Measurements from ENCODE around the gene DACH1.
"Not testable (repeated sequence)": the region's sequence is repeated elsewhere in the genome, so short reads cannot be mapped to it uniquely, and the experiment has no call there.

The DACH1 gene

DNA sequence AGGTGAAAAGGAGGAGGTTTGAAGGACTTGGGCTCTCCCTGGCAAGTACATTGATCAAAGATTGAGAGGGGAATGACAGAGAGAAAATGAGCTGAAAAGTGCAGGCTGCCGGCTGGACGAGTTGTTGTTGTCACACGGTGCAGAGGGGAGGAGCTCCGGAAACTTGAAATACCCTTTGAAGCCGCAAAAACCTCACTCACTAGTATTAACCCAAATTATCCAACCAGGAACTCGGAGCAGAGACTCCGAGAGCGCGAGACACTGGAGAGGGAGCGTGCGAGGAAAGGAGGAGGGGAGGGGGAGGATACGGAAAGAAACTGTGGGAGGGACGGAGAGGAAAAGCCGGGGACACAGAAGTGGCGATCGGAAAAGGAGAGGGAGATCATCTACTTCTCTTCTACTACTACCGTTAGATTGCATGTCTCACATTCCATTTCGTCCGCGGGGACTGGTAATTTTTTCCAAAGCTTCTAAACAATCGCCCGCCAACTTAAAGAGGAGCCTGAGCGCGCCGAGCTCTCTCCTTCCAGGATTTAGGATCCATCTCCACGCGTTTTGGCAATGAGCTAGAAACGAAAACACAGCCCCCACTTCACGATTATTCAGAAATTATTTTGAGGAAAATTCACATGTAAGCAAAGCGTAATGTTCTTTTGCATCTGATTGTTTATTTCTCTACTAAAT is at the start of gene DACH1:
TSS of gene DACH1 (minus strand) at position 74 of the 684 bp plus-strand sequence.
- in situ Hi-C loops (cut with MboI; ENCODE audit: low sequenced_read_pairs): no loop called here

DNA sequence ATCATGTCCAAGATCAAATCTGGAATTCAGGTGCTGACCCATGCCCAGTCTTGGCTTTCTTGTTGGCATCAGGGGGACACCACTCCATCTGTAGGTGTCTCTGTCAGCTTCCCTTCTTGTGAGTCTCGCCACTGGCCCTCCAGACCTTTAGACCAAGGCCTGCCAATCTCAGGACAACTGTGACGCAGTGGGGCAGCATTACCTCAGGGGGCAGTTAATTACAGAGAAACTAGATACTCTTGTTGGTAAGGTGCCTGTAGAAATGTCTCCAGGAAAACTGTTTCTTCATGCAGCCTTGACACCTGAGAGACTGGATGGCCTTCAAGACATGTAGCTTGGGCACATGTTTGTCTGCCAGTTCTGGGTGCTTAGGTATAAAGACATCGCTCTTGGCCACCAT is 46.7 kb upstream of the DACH1 start:
- in situ Hi-C loops (cut with MboI; ENCODE audit: low sequenced_read_pairs): no loop called here

DNA sequence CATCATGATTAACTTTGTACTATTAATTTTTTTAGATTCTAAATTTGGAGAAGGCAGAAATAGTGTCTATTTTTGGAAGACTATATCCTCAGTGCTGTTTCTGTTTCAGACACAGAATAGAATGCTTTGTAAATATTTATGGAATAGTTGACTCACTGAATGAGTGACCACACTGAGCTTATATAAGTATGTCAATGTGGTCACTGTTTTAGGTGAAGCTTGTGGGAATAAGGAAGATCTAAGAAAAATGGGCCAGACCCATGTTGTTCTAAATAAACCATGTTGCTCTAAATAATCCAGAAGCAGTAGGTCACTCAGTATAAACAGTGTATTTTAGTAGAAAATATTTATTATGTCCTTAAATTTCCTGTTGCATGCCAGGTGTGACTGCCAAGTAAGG is 45.5 kb upstream of the DACH1 start:
- in situ Hi-C loops (cut with MboI; ENCODE audit: low sequenced_read_pairs): no loop called here

DNA sequence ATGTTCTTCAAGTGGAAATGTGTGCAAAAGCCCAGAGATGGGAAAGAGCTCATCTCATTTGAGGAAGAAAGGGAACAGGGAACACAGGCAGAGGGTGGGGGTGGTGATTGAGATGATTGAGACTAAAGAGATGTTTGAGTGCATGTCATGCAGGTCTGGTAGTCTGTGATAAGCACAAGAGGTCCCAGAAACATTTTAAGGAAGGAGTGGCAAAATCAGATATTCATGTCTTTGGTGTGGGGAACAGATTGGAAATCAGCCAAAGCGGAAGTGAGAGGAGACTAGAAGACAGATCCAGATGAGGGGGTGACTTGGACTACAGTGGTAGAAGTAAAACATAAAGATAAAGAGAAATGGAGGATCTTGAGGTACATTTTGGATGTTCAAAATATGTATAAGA is 39.4 kb upstream of the DACH1 start:
- in situ Hi-C loops (cut with MboI; ENCODE audit: low sequenced_read_pairs): no loop called here

DNA sequence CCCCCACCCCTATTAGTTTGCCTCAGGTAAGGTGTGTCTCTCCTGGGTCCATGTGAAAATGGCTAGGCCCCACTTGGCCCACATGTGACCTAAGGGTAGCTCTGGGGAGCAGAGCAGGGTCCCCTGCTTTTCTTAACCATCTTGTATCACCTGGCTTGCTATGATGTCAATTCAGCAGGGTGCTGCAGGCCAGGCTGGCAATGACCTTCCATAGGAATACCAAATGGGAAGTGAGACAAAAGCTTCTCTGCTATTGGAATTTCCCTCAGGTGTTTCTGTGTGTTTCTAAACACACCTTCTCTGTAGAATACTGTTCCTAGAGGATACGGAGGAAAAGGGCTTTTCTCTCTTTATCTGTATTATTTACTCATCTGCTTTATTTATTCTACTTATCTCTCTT is 35.7 kb upstream of the DACH1 start:
- in situ Hi-C loops (cut with MboI; ENCODE audit: low sequenced_read_pairs): no loop called here

DNA sequence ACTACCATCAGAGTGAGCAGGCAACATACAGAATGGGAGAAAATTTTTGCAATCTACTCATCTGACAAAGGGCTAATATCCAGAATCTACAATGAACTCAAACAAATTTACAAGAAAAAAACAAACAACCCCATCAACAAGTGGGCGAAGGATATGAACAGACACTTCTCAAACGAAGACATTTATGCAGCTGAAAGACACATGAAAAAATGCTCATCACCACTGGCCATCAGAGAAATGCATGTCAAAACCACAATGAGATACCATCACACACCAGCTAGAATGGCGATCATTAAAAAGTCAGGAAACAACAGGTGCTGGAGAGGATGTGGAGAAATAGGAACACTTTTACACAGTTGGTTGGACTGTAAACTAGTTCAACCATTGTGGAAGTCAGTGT is 26.5 kb upstream of the DACH1 start:
- in situ Hi-C loops (cut with MboI; ENCODE audit: low sequenced_read_pairs): not testable (repeated sequence)

DNA sequence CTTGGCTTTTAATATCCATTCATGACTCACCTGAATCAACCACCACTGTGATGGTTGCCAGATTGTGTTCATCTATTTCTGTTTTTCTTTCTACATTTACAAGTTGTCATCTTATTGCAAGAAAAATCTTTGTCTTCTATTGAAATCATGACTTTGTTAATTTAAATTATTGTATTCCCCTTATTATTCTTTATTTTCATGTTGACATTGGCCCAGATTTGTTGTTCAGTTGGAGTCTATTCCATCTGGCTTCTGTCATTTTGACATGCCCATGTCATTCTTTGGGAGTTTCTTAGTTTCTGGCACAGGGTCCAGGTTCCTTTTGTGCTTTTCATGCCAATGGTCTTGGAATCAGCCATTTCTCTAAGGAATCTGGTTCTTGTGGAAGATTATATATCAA is 19.9 kb upstream of the DACH1 start:
- in situ Hi-C loops (cut with MboI; ENCODE audit: low sequenced_read_pairs): no loop called here

DNA sequence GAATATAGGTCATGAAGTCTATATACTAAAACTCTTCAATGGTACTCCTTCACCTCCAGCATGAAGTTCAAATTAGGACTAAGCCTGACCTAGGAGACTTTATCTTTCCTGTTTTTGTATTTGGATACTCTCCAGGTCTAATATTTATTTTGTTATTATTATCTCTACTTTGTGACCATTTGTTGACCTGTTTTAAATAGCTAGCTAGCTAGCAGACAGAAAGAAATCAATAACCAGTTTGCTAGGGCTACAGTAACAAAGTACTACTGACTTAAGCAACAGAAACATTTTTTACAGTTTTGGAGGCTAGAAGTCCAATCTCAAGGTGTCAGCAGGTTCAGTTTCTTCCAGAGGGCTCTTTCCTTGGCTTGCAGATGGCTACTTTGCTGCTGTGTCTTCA is 15.1 kb upstream of the DACH1 start:
- in situ Hi-C loops (cut with MboI; ENCODE audit: low sequenced_read_pairs): no loop called here

DNA sequence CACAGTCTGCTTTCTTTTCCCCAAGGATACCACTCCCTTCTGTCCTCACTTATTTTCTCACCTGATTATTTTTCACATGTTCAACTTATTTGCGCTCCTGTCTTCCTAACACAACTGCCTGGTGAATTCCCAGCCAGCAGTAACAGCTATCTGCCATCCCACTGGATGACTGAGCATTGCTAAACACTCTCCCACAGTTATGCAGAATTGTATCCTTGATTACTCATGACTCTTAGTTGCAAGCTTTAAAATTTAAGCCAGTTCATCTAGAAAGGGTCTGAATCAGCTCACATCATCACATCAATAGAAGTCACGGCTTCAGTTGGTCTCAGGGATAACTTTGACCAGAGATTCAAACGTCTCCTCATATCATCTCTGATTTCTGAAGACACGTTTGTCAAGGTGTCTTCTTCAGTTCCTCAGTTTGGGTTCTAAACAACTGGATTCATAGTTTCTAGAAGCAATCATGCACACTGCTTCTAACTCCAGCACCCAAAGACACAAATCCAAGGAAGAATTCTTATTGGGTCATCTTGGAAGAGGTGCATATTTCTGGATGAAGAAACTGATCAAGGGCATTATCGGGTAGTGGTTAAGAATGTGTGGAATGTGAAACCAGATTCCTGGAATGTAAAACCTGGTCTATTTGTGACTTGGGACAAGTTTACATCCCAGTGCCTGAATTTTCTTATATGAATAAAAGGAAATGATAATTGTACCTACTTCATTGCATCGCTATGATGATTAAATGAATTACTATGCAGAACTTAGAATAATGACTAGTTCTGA is 13.9 kb upstream of the DACH1 start:
- in situ Hi-C loops (cut with MboI; ENCODE audit: low sequenced_read_pairs): no loop called here

DNA sequence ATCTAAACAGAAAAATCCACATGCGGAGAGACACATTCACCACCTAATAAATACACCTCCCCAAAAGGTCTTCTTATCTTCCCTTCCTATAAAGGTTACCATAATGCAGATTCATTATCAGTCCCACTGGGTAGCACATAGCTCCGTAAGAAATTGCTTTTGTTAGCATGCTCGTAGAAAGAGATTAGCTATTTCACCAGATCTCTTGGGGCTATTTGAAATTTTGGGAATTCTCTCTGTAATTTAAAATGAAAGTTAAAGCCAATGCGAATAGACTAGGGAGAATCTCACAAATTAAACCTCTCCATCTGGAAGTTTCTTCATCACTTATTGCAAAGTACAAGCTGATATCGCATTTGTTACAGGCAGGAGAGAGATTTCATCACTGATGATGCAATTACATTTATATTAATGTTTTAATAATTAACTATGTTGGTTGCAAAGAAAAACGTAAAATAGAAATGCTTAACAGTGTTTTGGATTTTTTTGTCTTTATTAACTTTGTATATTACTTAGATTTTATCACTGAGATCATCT is 12.9 kb upstream of the DACH1 start:
- in situ Hi-C loops (cut with MboI; ENCODE audit: low sequenced_read_pairs): no loop called here

DNA sequence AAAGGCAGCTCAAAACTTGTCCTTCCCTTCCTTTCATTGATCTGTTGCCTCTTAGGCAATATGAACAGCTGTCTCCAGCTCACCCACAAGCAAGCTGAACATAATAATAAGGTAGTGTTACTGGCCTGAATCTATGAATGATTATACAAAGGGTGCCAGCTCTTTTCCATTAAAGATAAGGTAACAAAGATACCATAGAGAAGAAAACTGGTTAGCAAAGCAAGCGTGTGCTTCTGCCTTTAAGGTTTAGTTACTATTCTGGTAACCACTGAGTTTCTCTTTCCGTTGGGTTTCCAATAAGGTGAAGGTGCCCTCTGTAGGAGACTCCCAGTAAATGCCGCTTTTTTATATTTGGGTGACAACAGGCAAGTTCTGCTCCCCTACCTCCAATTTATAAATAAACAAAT is 12.1 kb upstream of the DACH1 start:
- in situ Hi-C loops (cut with MboI; ENCODE audit: low sequenced_read_pairs): no loop called here

DNA sequence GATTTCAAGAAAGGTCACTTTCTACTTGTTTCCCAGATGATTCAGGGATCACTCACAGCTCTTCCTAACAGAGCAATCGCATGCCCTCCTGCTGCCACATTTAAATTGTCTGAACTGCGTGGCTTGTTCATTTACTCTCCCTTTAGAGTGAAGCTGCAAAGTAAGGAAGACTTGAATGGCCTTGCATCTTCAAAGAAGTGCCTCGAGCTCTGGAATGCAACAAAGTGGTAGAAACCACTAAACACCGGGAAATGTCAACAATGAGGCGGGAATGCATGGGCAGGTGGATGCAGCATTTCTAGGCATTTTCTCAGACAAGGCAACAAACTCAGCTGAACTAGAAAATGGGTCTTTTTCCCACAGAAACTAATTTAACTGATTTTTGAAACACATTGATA is 10.3 kb upstream of the DACH1 start:
- in situ Hi-C loops (cut with MboI; ENCODE audit: low sequenced_read_pairs): no loop called here

DNA sequence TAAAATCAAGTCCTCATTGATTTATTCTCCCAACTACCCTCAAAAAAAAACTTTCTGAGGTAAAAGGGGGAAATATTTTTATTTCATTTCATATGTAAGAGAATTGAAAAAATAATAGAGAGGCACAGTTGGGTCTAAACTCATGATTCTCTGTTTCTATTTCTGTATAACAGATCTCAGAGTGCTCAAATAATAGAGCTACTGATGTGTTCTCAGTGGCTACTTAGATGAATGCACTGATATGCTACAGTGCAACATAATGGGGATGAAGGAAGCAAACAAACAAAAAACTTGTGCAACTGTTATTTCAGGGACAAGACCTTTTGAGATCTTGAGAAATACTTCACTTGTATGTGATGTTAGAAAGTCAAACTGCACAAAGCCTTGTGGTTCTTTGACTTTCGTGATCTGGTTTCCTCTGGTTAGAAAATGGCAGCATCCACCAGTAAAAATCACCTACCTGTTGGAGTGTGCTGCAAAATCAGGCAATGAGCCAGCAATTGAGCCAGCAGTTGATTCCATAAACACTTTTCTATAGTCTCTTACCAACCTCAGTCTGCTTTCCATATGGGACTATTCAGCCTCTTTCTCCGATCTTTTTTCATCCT is 9.7 kb upstream of the DACH1 start:
- in situ Hi-C loops (cut with MboI; ENCODE audit: low sequenced_read_pairs): no loop called here

DNA sequence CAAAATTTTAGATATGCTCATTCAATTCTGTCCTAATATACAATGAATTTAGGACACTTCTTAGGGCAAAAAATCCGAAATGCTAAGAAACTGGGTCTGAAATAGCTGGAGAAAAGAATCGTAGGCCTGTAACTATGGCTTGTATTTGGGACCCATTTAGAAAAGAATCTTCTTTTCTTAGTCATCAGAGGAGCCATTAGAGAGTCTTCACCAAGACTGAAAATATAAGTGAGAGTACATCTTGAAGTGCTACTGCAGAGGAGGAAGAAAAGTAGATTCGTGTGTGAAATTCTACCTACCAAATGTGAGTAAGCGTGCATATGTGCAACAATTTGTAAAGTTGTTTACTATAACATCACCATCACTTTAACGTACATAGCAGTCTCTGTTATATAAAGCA is 8.8 kb upstream of the DACH1 start:
- in situ Hi-C loops (cut with MboI; ENCODE audit: low sequenced_read_pairs): no loop called here

DNA sequence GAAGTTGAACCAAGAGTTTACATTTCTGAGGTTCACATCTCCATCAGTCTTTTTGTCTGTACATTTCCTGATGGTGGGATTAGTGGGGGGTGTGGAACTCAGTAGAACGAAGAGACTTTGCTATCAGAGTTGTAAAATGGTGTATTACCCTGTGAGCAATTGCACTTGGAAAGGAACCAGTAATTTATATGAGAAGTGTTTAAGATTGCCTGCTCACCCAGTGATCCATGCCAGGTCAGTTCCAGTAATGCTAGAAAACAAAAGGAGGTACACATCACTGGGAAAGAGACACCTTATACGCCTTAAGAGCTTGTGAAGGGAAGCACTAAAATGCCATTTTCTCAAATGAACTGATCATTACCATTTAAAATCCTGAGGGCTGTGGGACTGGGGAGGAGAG is 7.5 kb upstream of the DACH1 start:
- in situ Hi-C loops (cut with MboI; ENCODE audit: low sequenced_read_pairs): no loop called here

DNA sequence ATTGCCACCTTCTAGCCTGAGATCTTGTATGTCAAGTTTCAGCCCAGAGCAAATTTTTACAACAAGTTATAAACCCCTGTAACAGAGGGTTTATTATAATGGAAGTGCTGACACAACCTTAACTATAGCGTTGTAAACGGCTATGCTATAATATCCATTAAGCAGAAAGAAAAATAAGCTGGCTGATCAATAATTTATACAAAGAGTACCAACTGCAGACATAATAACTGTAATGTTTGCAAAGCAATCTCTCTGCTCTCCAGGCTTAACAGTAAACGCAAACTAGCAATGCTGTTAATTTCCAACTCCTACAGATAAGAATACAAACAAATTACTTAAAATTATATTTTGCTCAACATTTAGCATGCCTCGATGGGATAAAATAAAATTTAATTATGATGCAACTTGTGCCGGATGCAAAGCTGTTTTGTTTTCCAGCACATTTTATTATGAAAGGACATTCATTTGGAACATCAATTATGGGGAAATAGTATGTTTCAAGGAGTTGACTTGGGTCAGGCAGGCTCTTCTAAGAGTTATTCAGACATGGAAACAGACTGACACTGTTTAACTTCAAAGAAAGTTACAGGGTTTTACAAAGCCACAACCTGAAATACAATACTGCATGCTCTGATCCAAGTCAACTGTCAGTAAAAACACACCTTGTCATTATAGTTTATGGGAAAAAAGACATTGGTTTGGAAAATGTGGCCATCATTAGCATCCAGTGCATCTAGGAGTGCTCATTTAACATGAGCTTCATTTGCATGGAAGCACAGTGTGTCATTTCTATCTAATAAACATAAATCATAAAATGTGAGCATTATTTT is 6.6 kb upstream of the DACH1 start:
- in situ Hi-C loops (cut with MboI; ENCODE audit: low sequenced_read_pairs): no loop called here

DNA sequence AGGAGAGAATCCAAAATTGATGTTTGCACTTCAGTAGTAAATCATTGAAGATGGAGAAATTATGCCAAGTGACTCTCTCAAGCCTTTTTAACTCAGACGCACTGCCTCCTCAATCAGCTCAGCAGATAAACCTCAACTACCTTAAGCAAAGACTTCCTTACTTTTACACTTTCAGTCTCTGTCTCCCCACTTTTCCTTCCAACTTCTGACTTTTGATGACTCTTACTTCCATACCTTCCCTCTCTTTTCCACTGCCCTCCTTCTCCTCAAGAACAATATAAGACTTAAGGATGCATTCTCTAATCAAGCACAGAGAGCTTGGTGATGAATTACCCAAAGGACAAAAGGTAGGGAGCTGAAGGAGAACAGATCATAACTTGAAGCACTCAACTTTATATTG is 4.8 kb upstream of the DACH1 start:
- in situ Hi-C loops (cut with MboI; ENCODE audit: low sequenced_read_pairs): no loop called here

DNA sequence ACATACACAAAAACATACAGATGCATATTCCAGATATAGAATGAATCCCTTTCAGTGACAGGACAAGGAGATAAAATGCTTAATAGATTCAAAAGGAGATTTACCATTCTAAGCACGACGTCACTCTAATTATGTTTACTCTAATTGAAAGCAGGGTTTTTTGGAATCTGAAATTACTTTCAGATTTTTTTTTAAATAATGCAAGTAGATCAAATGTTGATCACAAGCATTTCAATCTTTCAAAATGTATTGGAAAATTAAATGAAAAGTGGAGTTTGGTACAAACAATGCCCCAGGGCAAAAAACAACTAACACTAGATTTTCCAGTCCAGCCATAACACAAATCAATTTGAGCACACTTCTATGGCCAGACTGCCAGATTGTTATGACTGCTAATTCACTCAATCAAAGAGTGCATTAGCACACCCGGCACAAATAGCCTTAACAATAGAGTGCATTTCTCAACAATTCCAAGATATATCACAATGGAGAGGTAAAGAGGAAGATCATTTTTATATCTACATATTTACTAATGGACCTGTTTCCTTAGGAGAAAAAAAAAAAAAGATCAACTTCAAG is 4.3 kb upstream of the DACH1 start:
- in situ Hi-C loops (cut with MboI; ENCODE audit: low sequenced_read_pairs): no loop called here

DNA sequence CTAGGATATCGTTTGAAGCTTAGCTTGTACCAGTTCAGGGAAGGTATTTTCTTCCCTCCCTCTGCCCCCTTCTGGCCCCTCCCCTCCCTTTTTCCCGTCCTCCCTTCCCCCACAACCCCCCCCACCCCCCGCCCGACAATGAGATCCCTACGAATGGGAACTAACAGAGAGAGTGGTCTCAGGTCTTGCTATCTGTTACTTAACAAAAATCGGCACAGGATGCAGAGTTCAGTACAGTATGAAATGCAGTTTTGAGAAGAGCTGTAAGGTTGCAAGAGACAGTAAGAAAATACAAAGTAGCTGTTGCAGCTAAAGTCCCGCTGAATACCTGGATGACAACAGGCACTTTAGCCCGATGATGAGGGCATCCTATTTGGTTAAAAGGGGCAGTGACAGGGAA is 3.1 kb upstream of the DACH1 start:
- in situ Hi-C loops (cut with MboI; ENCODE audit: low sequenced_read_pairs): no loop called here

DNA sequence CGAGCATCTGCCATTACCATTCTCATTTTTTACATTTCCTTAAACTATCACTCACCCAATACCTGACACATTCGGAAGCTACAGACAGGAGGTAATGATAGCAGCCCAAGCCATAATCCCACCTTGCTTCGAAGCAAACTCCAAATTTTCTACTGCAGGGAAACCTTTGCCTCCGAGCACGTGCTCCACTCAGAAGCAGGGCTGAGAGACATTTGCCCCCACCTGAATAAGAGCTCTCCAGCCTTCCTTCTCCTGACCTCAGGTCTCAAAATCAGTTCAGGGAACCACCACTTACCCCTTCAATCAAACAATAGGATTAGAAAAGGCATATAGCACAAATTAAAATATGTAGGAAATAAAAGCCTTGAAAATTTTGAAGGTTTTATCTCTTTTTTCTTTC is 2.3 kb upstream of the DACH1 start:
- in situ Hi-C loops (cut with MboI; ENCODE audit: low sequenced_read_pairs): no loop called here

Data from hTERT RPE-1 (cell line).